Measurements from ENCODE around the gene PLTP. TPM values are rescaled to one million over a fixed set of nuclear protein-coding genes. Genes with fewer than 3 reads are reported as not detected.
"Not testable (repeated sequence)": the region's sequence is repeated elsewhere in the genome, so short reads cannot be mapped to it uniquely, and the experiment has no call there.

PLTP gene
- total and polyA plus RNA-seq, 2 experiments from 2014 or later: 108 to 160 TPM

GRCh38 chr20:45933266-45934045, 21.5 kb upstream of the PLTP start:
- Mint-ChIP-seq H3K36me3 (ENCODE audit: low read depth) (peaks cover 23% of the 10 kb centered on the region), H3K27me3 (ENCODE audit: insufficient read depth, low read depth, poor library complexity) (peaks cover 25% of the 10 kb centered on the region), H3K4me1 (peaks cover 31% of the 10 kb centered on the region), H3K27ac (peak overlapping the region; percentile 100), H3K4me3 (peak overlapping the region; percentile 98), H3K9me3 (peaks cover 3% of the 10 kb centered on the region; the same call in 1 of the 3 replicates)
- H3K4me3 ChIP-seq: peak overlapping the region; percentile 61
- H3K79me2 ChIP-seq (replicated peaks; ENCODE audit: insufficient read depth): peaks cover 29% of the 10 kb centered on the region
- H3K4me2 ChIP-seq: peak overlapping the region; percentile 99
- no peak overlapping the region for H2AFZ ChIP-seq
- no peaks in the 10 kb centered on the region for H3K27me3 ChIP-seq (ENCODE audit: insufficient read depth)
- H4K20me1 ChIP-seq (replicated peaks; ENCODE audit: insufficient read depth): no peaks in the 10 kb centered on the region
- no peaks in the 10 kb centered on the region for H3K36me3 ChIP-seq (ENCODE audit: insufficient read depth)
- ATAC-seq (peak; percentile 75), DNase-seq (ENCODE audit: low spot score) (peak; percentile 97)
- H3K4me1 ChIP-seq (ENCODE audit: insufficient read depth): peaks cover 32% of the 10 kb centered on the region
- H3F3A ChIP-seq (replicated peaks; ENCODE audit: low read depth): peaks cover 23% of the 10 kb centered on the region
- TF ChIP-seq NANOG (IDR thresholded peaks at IDR 0.05; ENCODE audit: borderline replicate concordance): no peak
- TF ChIP-seq, protein P1, sequence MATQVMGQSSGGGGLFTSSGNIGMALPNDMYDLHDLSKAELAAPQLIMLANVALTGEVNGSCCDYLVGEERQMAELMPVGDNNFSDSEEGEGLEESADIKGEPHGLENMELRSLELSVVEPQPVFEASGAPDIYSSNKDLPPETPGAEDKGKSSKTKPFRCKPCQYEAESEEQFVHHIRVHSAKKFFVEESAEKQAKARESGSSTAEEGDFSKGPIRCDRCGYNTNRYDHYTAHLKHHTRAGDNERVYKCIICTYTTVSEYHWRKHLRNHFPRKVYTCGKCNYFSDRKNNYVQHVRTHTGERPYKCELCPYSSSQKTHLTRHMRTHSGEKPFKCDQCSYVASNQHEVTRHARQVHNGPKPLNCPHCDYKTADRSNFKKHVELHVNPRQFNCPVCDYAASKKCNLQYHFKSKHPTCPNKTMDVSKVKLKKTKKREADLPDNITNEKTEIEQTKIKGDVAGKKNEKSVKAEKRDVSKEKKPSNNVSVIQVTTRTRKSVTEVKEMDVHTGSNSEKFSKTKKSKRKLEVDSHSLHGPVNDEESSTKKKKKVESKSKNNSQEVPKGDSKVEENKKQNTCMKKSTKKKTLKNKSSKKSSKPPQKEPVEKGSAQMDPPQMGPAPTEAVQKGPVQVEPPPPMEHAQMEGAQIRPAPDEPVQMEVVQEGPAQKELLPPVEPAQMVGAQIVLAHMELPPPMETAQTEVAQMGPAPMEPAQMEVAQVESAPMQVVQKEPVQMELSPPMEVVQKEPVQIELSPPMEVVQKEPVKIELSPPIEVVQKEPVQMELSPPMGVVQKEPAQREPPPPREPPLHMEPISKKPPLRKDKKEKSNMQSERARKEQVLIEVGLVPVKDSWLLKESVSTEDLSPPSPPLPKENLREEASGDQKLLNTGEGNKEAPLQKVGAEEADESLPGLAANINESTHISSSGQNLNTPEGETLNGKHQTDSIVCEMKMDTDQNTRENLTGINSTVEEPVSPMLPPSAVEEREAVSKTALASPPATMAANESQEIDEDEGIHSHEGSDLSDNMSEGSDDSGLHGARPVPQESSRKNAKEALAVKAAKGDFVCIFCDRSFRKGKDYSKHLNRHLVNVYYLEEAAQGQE (IDR thresholded peaks at IDR 0.05; ENCODE audit: unreplicated experiment): peak; percentile 47
- TF ChIP-seq ZNF331 (CRISPR knock-in tag; IDR thresholded peaks at IDR 0.05; ENCODE audit: low read depth): no peak
- 0 out of 2 replicates have a peak, but pooled peaks have one; percentile 18 for TF ChIP-seq CREB1 (CRISPR knock-in tag; IDR thresholded peaks at IDR 0.05; ENCODE audit: low read depth)
- peak; percentile 22; the same call in 1 of the 2 replicates for TF ChIP-seq POLR2AphosphoS5 (IDR thresholded peaks at IDR 0.05; ENCODE audit: low read depth)
- no peak for TF ChIP-seq ZNF114 (CRISPR knock-in tag; IDR thresholded peaks at IDR 0.05)
- TF ChIP-seq EZH2 (IDR thresholded peaks at IDR 0.05; ENCODE audit: low read depth, unreplicated experiment): no peak
- peak; percentile 37 to 57; a peak in 3 of 4 replicates for TF ChIP-seq CTCF (conservative IDR thresholded peaks at IDR 0.05; ENCODE audit: low read depth in 2 of 2)
- TF ChIP-seq JUNB (IDR thresholded peaks at IDR 0.05; ENCODE audit: unreplicated experiment): no peak
- TF ChIP-seq ETS1 (IDR thresholded peaks at IDR 0.05): no peak
- peak overlapping the region; percentile 99 for H3K27ac ChIP-seq (ENCODE audit: low read depth)
- H3K9me2 ChIP-seq (ENCODE audit: insufficient read depth): no peaks in the 10 kb centered on the region

GRCh38 chr20:45931680-45932079, 19.7 kb upstream of the PLTP start:
- not testable (repeated sequence) for H3K27ac ChIP-seq (ENCODE audit: low read depth); H3K27me3 ChIP-seq (ENCODE audit: insufficient read depth); ATAC-seq; H3K9me3 Mint-ChIP-seq; H3K27ac Mint-ChIP-seq; DNase-seq (ENCODE audit: low spot score); H3F3A ChIP-seq (replicated peaks; ENCODE audit: low read depth); H3K4me3 Mint-ChIP-seq; H3K9me2 ChIP-seq (ENCODE audit: insufficient read depth); H2AFZ ChIP-seq; H3K4me3 ChIP-seq; H4K20me1 ChIP-seq (replicated peaks; ENCODE audit: insufficient read depth); H3K36me3 ChIP-seq (ENCODE audit: insufficient read depth); H3K4me2 ChIP-seq
- Mint-ChIP-seq H3K4me1 (peaks cover 19% of the 10 kb centered on the region), H3K36me3 (ENCODE audit: low read depth) (peaks cover 10% of the 10 kb centered on the region), H3K27me3 (ENCODE audit: insufficient read depth, low read depth, poor library complexity) (peaks cover 25% of the 10 kb centered on the region)
- Histone ChIP-seq H3K4me1 (ENCODE audit: insufficient read depth) (peaks cover 14% of the 10 kb centered on the region), H3K79me2 (replicated peaks; ENCODE audit: insufficient read depth) (peaks cover 22% of the 10 kb centered on the region)
